A673 (cell line): ENCODE measurements around the gene TSPYL4.

Source experiments
- CTCF ChIP-seq: fragments of 300-800, 200-600 bp; sonication (generic); conservative IDR thresholded peaks from 2 replicates; pipeline ENCODE4 v1.5.1; 2017; ENCODE audit warnings: low read depth, mild to moderate bottlenecking, antibody characterized with exemption, low read length, moderate library complexity, mixed read lengths
- EZH2 ChIP-seq: fragments of 200-600 bp; sonication (generic); IDR thresholded peaks from 2 replicates; pipeline ENCODE4 v1.6.1; 2017; ENCODE audit warnings: borderline replicate concordance, low read depth, mild to moderate bottlenecking, mixed read lengths, antibody characterized with exemption, low read length; ENCODE audit not compliant: poor library complexity, severe bottlenecking

GRCh38 chr6:116263353-116263752 is 9.5 kb upstream of the TSPYL4 start:
- TF ChIP-seq CTCF (no peak), EZH2 (no peak)
